GM21381 (cell line): ENCODE results near the gene RFTN2.
A peak's percentile ranks its signal among the peaks of the same experiment; 100 is the strongest.
"Not testable (repeated sequence)": the region's sequence is repeated elsewhere in the genome, so short reads cannot be mapped to it uniquely, and the experiment has no call there.

Experiments
- ATAC-seq: cut with Tn5 transposase; IDR thresholded peaks from one replicate; pipeline ENCODE4 v1.9.1; 2021; ENCODE audit warnings: mild to moderate bottlenecking, moderate library complexity; ENCODE audit not compliant: unreplicated experiment

RFTN2 gene

DNA sequence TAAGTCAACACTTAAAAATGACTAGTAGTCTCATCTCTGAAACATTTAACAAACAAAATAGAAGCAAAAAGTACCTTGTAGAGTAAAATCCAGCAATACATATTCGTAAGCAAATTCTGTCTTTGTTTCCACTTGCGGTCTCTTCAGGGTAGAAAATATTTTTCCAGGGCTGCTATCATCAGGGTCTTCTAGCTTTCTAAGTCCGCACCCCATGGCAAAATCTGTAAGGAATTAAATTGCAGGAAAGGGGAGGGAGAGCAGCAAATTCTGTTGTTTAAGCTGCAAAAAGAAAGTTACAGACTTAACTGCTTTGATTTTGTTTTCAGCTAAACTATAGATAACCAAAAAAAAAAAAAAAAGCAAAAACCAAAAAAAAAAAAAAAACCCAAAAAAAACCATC is at the start of gene RFTN2:
Gene RFTN2 (minus strand): TSS at position 342 of the 400 bp plus-strand sequence. CDS start 129 bp downstream, at position 213.
- no peak for ATAC-seq

DNA sequence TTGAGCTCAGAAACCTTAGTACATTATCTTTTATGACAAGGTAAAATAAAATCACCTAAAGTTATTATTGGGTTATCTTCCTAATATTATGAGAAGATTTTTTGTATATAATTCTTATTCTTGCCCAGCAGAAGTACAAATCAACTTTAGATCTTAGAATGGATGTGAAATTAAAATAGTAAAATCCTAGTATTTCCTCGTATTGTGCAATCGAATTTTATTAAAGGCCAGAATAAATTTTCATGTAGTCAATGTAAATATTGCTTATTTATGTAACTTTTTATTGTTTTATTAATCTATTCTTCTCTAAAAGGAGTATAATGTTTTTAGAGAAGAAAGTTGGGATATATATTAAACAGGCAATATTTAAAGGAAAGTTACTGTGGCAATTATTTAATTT is 42.5 kb upstream of the RFTN2 start:
- ATAC-seq = no peak

- no peak for ATAC-seq
Measured at GRCh38 chr2:197713271-197713670, 37.9 kb upstream of the RFTN2 start.

DNA sequence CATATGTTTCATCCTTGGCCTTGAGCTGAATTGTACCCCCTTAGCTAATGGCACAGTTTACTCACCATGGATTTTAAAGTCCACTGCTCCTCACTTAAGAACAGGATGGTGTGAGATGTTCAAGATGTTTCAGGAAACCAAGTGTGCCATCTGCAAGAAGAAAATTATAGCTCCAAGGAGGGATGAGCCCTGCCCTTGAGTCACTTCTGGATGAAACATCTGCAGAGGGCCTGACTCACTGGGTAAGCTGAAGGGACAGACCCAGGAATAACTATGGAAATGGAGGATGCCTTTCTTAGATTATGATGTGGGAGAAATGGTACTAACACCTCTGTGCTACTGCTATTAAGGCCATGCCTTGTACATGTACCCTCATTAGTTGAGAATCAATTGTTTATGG is 36.2 kb upstream of the RFTN2 start:
- ATAC-seq = no peak

DNA sequence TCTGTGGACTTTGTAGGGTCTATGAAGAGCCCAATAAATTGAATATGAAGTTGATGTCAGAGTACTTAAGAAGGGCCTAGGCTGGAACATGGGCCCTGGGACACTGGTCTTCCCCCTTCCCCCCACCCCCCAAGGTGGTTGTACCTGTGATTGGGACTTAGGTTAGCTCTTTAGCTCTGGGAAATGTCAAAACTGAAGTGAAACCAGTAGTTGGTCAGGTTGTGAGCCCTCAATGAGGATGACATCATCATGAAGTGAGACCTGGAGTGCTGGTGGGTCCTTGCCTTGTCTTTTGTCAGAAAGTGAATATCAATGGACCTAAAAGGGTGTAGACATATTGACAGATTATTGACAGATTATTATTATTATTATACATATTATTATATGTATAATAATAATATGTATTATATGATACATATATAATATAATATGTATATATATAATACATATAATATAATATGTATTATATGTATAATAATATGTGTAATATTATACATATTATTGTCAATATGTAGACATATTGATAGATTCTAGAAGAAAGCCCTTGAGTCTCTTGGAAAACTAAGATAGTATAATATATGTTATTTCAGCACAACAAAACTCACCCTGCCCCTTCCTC is 35.1 kb upstream of the RFTN2 start:
- ATAC-seq = peak; percentile 81

GRCh38 chr2:197709140-197709539 is 33.8 kb upstream of the RFTN2 start:
- ATAC-seq = not testable (repeated sequence)

- ATAC-seq = no peak
Measured at GRCh38 chr2:197708331-197708730, 32.9 kb upstream of the RFTN2 start.

DNA sequence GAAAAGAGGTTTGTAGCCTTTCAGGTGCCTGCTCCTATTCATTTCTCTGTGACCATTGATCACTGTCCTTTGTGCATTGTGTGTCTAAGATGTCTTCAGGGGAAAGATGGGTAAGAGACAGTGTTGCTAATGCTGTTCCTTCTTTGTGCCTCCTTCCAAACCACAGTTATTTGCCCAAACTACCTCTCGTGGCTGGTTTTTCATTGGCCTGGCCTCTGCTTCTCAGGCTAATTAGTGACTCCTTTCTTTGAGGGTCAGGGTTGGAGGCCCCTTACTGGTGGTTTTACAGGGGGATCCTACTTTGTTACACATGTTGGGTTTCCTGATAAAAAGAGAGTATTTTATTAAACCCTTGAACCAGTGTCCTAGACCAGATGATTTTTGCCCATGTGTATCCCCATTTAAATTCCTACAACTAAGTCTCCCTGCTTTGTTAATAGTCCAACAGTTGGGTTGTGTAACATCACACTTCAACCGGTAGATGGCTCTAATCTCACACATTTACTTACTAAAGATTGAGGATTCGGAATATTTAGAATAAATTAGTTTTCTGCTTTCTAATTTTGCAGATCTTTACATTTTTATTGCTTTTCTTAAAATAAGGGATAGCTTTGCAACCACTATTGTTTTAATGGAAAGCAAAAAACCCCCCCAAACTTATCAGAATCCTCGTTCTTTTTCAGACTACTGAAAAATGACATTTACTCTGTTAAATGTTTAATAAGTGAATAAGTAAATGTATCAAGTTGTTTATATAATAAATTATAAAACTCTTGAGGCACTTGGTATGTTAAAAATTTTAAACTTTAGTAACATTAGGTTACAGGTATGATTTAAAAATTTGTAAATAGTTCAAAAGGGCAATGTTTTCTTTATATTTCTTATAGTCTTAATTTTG is 32.2 kb upstream of the RFTN2 start:
- no peak for ATAC-seq

DNA sequence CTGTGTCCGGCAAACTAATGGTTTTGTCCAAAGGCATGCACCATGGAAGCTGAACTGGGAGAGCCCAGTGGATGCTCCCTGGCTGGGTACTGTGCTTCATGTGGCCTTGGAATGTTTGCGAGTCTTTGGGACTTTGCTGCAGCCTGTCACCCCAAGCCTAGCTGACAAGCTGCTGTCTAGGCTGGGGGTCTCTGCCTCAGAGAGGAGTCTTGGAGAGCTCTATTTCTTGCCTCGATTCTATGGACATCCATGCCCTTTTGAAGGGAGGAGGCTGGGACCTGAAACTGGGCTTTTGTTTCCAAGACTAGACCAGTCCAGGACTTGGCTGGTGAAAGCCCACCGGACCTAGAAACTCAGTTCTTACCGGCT is 31.4 kb upstream of the RFTN2 start:
- ATAC-seq = no peak

DNA sequence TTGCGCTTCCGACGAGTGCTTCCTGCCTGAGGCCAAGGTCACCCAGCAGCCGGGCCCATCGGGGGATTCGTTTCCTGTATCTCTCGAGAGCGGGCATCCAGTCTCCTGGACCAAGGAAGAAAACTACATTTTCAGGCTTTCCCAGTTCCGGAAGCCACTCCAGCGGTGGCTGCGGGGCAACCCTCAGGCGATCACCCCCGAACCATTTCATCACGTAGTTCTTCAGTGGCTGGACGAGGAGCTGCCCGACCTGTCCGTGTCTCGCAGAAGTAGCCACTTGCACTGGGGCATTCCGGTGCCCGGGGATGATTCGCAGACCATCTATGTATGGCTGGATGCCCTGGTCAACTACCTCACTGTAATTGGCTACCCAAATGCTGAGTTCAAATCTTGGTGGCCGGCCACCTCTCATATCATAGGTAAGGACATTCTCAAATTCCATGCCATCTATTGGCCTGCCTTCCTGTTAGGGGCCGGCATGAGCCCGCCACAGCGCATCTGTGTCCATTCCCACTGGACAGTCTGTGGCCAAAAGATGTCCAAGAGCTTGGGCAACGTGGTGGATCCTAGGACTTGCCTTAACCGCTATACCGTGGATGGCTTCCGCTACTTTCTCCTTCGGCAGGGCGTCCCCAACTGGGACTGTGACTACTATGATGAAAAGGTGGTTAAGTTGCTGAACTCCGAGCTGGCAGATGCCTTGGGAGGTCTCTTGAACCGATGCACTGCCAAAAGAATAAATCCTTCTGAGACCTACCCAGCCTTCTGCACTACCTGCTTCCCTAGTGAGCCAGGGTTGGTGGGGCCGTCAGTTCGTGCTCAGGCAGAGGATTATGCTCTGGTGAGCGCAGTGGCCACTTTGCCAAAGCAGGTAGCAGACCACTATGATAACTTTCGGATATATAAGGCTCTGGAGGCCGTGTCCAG is 30.8 kb upstream of the RFTN2 start:
- ATAC-seq = no peak

- ATAC-seq = peak; percentile 84
Measured at GRCh38 chr2:197705121-197705911, 29.9 kb upstream of the RFTN2 start, which contains the start of gene MARS2. MARS2 (plus strand) TSS chr2:197705369; CDS start chr2:197705406, 37 bp downstream.

- ATAC-seq = peak; percentile 35
Measured at GRCh38 chr2:197704434-197705120, 29.2 kb upstream of the RFTN2 start.

GRCh38 chr2:197700960-197701359 is 25.6 kb upstream of the RFTN2 start:
- ATAC-seq = no peak

DNA sequence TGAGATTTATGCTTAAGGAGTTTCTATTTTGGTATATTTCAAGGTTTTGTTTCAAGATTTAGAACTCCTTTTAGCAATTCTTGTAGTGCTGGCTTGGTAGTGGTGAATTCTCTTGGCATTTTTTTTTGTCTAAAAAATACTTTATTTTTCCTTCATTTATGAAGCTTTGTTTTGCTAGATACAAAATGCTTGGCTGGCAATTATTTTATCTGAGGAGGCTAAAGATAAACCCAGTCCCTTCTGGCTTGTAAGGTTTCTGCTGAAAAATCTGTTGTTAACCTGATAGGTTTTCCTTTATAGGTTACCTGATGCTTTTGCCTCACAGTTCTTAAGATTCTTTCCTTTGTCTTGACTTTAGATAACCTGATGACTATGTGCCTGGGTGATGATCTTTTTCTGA is 24.3 kb upstream of the RFTN2 start:
- not testable (repeated sequence) for ATAC-seq

- ATAC-seq = not testable (repeated sequence)
Measured at GRCh38 chr2:197696571-197696970, 21.2 kb upstream of the RFTN2 start.

DNA sequence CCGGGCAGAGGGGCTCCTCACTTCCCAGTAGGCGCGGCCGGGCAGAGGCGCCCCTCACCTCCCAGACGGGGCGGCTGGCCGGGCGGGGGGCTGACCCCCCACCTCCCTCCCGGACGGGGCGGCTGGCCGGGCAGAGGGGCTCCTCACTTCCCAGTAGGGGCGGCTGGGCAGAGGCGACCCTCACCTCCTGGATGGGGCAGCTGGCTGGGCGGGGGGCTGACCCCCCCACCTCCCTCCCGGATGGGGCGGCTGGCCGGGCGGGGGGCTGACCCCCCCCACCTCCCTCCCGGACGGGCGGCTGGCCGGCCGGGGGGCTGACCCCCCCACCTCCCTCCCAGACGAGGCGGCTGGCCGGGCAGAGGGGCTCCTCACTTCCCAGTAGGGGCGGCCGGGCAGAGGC is 20.6 kb upstream of the RFTN2 start:
- ATAC-seq = not testable (repeated sequence)

DNA sequence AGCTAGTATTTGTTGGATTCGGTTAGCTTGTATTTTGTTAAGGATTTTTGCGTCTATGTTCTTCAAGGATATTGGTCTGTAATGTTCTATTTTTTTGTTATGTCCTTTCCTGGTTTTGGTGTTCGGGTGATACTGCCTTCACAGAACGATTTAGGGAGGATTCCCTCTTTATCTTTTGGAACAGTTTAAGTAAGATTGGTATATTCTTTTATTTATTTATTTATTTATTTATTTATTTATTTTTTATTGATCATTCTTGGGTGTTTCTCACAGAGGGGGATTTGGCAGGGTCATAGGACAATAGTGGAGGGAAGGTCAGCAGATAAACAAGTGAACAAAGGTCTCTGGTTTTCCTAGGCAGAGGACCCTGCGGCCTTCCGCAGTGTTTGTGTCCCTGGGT is 19.8 kb upstream of the RFTN2 start:
- not testable (repeated sequence) for ATAC-seq

- ATAC-seq = no peak
Measured at GRCh38 chr2:197677483-197677882, 2.1 kb upstream of the RFTN2 start.

DNA sequence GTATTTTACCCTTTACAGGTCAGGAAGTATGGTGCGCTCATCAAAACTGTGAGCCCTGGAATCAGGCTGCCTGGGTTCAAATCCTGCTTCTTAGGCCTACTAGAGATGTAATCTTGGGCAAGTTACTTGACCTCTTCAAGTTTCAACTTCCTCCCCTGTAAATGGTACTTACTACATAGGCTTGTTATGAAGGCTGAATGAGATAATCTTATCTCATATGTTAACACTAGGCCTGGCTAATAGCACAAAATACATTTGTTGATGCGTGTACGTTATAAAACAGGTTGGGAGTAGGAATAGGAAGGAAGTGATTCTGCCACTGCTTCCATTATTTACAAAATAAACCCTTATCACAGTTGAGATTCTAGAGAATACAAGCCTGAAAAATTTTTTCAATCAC is 1.7 kb upstream of the RFTN2 start:
- no peak for ATAC-seq

DNA sequence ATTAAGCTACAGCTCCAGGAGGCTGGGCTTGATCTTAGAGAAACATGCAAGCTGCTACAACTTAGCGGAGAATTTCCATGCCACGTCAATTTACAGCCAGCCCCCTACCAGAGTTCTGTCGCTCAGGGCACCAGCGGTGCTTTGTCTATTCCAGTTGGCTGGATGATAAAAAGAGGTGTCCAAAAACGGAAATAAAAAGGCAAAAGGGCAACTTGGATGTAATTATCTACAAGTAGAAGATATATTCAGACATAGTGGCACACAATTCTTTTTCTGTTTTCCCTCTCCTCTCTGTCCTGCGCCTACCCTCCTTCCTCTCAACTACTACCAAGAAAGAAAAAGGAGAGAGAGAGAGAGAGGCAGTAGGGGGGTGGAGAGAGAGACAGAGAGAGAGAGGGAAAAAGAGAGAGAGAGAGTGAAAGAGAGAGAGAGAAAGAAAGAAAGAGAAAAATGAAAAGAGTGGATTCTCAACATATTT is 363 bp upstream of the RFTN2 start:
- no peak for ATAC-seq
